GM19324 (cell line): ENCODE results near the gene CRY2.
"Not testable (repeated sequence)": the region's sequence is repeated elsewhere in the genome, so short reads cannot be mapped to it uniquely, and the experiment has no call there.

Experiments used
- ATAC-seq: cut with Tn5 transposase; IDR thresholded peaks from one replicate; pipeline ENCODE4 v1.9.1; 2021; ENCODE audit warnings: mild to moderate bottlenecking, moderate library complexity; ENCODE audit not compliant: unreplicated experiment, low FRiP score

The CRY2 gene

DNA sequence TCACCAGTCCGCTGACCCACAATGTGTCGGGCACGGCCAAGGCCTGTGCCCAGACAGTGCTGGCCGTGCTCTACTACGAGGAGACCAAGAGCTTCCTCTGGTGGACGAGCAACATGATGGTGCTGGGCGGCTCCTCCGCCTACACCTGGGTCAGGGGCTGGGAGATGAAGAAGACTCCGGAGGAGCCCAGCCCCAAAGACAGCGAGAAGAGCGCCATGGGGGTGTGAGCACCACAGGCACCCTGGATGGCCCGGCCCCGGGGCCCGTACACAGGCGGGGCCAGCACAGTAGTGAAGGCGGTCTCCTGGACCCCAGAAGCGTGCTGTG lies 36.2 kb upstream of the CRY2 start:
- ATAC-seq, result no peak

DNA sequence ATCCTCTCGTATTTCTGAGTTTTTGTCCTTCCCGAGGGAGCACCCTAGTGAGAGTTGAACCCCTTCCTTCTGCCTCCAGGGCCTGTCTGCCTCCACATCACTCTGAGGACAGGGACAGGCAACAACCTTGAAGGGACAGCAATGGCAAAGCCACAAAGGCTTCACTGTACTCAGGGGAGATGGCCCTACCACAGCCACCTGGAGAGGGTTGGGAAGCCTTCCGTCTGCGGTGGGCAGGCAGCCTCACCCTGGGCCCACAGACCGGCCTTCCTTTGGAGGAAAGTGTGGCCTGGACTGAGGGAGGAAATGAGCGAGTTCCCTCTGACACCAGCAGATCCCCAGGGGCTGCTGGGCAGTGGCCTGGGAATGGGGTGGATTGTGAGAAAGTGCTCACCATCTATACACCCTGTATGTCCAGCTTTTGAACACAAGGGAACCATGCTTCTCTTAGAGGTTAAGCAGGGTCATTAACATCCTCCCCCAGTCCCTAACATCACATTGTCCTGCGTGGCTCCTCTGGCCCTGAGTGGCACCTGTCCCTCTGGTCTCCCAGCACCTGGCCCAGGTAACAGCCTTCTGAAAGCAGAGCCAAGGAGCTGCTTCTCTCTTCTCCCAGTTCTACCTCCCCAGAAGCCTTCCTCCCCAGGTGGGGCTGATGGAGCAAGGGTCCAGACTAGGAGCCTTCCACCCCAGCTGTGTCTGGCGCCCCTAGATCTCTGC lies 35.5 kb upstream of the CRY2 start:
- ATAC-seq, result no peak

DNA sequence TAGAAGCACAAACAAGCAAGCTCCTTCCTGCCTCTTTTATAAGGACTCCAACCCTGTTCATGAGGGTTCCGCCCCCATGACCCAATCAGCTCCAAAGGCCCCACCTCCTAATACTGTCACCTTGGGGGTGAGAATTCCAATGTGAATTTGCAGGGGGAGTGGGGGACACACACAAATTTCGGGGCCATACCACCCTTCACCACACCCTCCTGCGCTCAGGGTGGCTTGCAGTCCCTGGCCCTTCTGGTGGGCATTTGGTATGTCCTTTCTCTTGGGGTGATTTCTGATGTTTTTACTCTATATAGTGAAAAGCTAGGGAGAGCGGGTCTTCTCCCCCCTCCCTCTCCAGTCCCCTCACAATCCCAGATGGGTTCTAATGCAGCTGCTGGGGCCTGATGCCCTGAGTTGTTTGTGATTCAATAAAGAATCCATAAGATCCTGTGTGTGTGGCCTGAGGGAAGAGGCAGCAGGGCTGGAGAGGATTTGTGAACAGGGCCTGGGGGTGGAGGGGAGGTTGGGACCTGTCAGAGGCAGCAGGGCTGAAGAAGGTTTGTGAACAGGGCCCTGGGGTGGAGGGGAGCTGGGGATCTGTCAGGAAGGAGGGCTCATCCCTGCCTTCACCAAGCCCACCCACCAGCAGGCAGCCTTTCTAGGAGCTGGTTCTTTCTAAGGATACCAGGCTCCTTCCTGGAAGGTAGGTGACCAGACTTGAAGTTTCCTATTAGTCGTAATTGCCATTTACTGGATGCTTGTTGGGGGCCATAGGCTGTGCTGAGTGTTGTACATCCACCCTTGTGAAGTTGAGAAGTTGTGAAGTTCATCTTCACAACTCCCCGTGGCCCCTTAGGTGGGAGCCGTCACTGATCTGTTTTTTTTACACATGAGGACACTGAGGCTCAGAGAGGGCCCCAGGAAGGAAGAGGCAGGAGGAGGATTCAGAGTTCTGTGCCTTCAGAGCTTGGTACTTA lies 34.4 kb upstream of the CRY2 start:
- no peak for ATAC-seq

DNA sequence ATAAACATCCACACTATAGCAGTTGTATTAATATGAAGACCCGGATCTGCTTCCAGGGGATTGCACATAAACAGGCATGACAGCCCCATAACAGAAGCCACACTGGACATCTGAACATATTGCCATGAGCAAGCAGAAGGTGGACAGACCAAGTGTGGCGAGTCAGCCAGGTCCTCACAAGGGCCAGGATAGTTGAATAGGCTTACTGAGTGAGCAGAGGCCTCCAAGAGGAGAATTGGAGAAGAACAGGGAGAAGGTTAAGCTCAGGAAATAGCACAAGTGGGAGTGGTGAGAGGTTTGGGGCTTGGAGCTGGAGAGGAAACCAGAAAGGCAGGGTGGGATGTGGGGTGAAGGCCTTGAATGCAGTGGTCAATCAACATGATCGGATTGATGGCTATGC lies 31.5 kb upstream of the CRY2 start:
- ATAC-seq, result no peak

DNA sequence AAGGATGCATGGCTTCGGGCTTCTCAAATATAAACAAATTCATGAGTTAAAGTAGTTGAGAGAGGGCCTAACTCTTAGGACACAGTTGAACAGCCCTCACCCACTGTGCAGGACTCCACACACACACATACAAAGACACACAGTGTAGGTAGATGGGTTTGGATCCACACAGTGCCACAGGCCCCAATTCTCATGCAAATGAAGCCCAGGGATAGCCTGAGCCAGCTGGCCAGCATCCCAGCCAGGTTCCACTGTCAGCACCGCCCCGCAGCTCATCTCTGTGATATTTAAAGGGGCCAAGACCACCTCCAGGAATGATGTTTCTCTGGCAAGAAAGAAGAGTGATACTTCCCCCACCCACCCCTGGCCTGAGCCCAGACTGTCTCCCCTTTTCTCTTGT lies 30.7 kb upstream of the CRY2 start:
- no peak for ATAC-seq

DNA sequence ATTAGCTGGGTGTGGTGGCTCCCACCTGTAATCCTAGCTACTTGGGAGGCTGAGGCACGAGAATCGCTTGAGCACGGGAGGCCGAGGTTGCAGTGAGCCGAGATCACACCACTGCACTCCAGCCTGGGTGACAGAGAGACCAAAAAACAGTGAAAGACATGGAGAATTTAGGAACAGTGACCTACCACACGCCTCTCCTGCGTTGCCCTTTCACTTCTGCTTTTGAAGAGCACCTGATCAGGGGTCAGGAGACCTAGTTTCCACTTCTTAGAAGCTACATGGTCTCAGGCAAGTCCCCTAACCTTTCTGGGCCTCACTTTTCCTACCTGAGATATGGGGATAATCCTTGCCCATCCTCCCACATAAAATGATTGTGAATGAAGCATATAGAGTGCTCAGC lies 30.1 kb upstream of the CRY2 start:
- peak; percentile 56 for ATAC-seq

DNA sequence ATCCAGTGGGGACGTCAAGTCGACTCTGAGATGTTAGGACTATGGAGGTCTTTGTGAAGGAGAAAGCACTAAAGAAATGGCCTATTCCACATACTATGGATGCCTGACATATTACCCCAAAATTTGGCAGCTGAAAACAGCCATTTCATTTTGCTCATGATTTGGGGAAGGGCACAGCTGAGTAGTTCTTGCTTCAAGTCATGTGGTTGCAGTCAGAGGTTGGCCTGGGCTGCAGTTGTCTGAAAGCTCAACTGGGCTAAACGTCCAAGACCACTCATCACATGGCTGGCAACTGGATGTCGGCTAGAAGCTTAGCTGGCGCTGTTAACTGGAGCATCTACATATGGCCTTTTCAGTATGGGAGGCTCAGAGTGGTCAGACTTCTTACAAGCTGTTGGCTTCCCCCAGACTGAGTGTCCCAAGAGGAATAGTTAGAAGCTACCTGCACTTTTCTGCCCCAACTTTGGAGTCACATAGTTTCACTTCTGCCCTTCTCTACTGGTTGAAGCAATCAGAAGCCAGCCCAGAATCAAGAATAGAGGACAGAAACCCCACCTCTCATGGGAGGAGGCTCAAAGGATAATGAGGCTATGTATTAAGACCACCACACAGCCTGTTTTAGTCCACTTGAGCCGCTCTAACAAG lies 28.2 kb upstream of the CRY2 start:
- ATAC-seq, result no peak

DNA sequence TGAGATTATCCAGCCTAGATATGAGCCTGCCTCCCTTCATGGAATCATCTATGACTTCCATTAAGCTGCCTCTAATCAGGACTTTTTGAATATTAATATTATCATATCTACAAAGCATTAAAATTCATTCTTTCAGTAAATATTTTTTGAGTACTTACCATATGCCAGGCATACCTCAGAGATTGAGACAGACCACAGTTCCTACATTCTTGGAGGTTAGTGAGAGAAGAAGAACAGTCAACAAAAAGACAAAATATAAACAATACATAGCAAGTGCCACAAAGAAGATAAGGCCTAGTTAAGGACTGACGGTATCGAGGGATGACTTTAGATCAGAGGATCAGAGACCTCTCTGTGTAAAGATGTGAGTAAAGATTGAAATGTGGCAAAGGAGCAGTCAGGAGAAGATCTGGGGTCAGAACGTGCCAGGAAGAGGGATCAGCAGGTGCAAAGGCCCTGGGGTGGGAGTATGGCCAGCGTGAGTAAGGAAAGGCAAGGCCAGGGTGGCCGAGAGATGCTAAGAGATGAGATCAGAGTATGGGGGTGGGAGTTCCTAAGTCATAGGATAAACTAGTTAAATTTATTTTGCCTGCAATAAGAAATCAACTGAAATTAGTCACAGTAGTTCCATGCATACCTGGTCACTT lies 26.9 kb upstream of the CRY2 start:
- ATAC-seq, result no peak

DNA sequence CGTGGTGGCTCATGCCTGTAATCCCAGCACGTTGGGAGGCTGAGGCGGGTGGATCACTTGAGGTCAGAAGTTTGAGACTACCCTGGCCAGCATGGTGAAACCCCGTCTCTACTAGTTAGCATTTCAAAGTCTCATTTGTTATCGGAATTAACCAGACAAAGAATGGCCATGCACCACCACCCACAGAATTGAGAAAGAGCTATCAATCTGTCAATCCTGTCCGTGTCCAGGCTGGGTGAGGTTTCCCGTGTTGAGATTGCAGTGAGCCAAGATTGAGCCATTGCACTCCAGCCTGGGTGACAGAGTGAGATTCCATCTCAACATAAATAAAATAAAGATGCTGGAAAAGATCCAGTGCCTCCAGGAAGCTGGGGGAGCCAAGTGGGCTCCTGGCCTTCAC lies 20.8 kb upstream of the CRY2 start:
- not testable (repeated sequence) for ATAC-seq

DNA sequence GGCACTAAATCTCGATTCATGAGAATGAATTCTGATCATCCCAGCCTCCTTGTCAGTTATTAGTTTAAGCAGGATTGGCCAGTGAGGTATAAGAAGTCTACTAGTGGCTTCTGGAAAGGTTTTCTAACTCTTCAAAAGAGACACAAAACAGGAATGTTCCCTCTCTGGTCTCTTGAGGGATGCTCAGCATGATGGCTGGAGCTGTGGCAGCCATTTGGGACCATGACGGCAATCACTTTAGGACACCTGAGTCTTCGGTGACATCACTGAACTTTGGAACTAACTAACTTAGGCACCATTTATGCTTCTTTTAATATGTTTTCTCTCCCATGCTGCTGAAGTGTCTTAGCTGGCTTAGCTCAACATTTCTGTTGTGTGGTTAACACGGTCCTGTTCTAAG lies 20.2 kb upstream of the CRY2 start:
- ATAC-seq, result no peak

DNA sequence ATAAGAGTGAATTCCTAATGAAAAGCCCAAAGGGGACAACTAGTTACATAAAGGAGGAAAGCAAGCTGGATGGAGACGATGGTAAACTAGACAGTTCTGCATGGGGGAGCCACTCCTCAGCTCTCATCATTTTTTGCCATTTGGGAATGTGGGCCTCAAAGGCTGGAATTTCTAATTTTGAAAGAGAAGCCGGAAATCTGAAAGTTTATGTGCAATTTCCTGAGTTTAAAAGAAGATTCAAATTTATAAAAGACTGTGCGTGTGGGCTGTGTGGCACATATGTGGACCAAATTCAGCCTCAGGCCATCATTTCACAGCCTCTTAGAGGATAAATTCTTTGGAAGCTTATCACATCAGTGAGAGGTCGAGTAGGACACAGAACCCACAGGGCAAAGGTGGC lies 18.3 kb upstream of the CRY2 start:
- ATAC-seq, result no peak

DNA sequence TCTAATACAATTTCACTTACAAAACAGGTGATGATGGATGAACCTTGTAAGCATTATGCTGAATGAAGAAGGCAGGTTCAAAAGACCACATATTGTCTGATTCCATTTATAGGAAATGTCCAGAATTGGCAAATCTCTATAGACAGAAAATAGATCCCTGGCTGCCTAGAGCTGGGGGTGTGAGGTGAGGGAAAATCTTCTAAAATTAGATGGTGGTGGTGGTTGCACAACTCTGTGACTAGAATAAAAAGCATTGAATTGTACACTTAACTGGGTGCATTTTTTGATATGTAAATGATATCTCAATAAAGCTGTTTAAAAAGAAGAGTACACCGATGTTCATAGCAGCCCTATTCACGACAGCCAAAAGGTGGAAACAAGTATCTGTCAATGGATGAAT lies 16.7 kb upstream of the CRY2 start:
- ATAC-seq, result no peak

DNA sequence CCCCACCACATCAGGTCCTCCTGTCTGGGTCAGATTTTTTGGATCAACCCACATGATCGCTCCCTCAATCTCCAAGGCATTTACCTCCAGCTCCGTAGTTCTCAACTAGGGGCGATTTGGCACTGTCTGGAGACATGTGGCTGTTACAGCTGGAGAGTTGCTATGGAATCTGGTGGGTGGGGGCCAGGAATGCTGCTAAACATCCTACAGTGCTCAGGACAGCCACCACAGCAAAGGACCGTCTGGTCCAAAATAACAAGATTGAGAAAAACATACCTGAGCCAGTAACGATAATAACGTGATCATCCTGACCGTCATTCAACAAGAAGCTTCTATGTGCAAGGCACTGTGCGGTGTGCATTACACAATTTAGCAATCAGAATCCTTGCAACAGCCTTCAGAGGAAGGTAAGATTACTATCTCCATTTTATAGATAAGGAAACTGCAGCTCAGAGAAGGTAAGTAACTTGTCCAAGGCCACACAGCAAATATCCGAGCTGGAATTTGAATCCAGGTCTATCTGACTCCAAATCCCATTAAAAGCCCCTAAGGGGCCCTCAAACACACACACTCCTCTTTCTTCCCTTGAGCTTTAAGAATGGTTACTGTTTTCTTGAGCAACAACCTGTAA lies 14.3 kb upstream of the CRY2 start:
- ATAC-seq, result no peak

DNA sequence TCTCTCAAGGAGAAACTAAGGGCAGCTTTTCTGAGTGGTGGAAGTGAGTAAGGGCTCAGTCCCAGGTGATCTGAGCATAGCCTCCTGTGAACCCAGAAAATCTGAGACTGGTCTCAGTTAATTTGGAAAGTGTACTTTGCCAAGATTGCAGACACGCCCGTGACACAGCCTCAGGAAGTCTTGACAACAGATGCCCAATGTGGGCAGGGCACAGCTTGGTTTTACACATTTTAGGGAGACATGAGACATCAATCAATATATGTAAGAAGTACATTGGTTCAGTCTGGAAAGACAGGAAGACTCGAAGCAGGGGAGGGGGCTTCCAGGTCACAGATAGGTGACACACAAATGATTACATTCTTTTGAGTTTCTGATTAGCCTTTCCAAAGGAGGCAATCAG lies 13.5 kb upstream of the CRY2 start:
- ATAC-seq, result no peak

DNA sequence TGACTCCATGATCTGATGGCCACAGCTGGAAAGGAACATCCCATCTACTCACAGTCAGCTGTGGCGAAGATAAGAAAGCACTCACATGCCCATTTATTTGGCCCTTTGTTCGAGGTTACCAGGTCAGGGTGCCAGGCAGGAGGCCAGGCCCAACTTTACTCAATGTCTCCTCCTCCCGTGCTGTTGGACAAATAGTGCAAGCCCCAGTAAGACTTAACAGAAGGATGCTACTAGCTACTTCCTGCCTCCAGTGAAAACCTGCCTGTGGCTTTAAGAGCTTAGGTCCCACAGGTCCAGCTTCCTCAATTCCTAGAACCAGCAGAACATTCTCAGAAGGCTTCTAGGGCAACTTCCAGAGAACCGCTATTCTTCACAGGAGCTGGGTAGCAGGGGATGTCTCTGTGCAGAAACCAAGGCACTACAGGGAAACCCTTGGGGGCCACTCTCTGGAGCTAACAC lies 12.9 kb upstream of the CRY2 start:
- ATAC-seq, result no peak

DNA sequence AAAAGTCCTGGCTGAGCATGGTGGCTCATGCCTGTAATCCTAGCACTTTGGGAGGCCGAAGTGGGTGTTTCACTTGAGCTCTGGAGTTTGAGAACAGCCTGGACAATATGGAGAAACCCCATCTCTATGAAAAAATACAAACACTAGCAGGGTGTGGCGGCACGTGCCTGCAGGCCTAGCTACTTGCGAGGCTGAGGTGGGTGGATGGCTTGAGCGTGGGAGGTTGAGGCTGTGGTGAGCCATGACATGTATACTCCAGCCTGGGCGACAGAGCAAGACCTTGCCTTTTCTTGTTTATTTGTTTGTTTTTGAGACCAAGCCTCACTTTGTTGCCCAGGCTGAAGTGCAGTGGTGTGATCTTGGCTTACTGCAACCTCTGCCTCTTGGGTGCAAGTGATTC lies 8.1 kb upstream of the CRY2 start:
- ATAC-seq, result no peak

DNA sequence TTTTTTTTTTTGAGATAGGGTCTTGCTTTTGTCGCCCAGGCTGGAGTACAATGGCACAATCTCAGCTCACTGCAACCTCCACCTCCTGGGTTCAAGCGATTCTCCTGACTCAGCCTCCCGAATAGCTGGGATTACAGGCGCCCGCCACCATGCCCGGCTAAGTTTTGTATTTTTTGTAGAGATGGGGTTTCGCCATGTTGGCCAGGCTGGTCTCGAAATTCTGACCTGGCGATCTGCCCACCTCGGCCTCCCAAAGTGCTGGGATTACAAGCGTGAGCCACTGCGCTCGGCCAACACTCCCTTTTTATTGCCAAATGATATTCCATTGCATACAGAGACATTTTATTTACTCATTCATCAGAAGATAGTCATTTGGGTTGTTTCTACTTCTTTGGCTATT lies 7.0 kb upstream of the CRY2 start:
- ATAC-seq, result not testable (repeated sequence)

DNA sequence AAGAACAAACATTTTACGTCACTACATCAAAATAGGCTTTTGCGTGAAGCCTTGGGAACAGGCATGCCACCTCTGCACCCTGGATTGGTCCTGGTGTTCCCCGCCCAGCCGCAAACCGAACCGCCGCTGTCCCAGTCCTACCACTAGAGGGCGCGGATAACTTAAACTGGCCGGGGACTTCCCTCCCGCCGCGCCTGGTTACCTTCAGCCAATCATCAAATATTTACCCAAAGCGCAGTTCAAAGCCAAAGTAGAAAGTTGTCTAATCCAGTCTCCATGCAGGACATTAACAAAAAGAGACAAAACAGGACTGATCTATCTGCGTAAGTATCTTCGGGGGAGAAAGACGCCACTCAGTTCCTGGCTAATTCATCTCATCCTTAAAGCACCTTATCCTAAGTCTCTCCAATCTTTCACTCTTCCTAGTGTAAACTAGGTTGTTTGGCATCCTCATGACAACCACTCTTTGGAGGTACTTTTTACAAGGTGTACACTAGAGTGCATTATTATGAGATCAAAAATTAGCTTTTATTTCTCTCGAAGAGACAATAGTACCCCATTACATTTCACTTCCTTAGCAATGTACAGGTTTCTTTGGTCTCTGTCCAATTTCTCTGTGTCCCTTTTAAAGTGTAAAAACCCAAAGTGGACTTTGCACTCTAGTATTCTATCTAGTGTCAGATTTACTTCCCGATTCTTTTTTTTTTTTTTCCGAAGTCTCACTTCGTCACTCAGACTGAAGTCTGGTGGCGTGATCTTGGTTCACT lies 3.9 kb upstream of the CRY2 start:
- ATAC-seq, result no peak

DNA sequence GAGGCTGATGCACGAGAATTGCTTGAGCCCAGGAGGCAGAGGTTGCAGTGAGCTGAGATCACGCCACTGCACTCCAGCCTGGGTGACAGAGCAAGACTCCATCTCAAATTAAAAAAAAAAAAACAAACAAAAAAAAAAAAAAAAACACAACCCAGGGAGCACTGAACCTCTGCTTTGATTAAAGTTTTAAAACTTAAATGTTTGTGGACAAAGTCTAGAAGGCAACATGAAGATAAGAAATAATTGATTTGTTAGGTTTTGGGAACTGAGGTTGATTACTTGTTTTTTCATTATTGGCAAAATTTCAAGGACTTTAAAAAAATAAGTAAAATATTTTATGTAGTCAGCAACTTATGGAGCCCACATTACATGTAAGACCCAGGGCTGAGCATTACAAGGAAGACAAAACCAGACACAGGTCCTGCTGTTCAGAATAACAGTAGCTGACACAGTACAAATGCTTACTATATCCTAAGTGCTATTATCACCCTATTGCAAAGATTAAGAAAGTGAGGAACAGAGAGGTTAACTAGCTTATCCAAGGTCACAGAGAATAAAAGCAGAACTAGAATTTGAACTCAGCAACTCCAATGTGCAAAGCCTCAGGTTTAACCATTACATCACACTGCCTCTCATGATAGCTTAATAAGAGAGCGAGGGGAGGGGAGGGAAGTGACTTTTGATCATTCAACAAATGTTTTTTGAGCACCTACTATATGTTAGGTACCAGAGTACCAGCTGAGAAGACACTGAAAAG lies 2.3 kb upstream of the CRY2 start:
- ATAC-seq, result no peak
